ENCODE data around the gene RABGAP1L. TPM values are rescaled to one million over a fixed set of nuclear protein-coding genes. Genes with fewer than 3 reads are reported as not detected.

Gene RABGAP1L
- total RNA-seq, 2 donors from 2014 or later: 51.4 to 124 TPM

- no peak overlapping the region for H3K27ac ChIP-seq
- DNase-seq: no peak
- no peaks in the 10 kb centered on the region for H3K4me1 ChIP-seq
- H3K27me3 ChIP-seq: no peaks in the 10 kb centered on the region
- H3K9me3 ChIP-seq: no peaks in the 10 kb centered on the region
- 77% methylated on average over 6 of the region's 6 CpGs for WGBS, 2 donors
- no peaks in the 10 kb centered on the region for H3K36me3 ChIP-seq (replicated peaks in 1 of 2; ENCODE audit: insufficient read depth in 1 of 2, low read depth in 2 of 2)
- H3K4me3 ChIP-seq: no peak overlapping the region
- TF ChIP-seq, protein P1, sequence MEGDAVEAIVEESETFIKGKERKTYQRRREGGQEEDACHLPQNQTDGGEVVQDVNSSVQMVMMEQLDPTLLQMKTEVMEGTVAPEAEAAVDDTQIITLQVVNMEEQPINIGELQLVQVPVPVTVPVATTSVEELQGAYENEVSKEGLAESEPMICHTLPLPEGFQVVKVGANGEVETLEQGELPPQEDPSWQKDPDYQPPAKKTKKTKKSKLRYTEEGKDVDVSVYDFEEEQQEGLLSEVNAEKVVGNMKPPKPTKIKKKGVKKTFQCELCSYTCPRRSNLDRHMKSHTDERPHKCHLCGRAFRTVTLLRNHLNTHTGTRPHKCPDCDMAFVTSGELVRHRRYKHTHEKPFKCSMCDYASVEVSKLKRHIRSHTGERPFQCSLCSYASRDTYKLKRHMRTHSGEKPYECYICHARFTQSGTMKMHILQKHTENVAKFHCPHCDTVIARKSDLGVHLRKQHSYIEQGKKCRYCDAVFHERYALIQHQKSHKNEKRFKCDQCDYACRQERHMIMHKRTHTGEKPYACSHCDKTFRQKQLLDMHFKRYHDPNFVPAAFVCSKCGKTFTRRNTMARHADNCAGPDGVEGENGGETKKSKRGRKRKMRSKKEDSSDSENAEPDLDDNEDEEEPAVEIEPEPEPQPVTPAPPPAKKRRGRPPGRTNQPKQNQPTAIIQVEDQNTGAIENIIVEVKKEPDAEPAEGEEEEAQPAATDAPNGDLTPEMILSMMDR (IDR thresholded peaks at IDR 0.05): no peak
- no peak for TF ChIP-seq POLR2A (IDR thresholded peaks at IDR 0.05)
- ATAC-seq: no peak
- intact Hi-C loops (cut with DNase I): loop anchor here (5.0 kb wide), 1 partner anchor 81 kb away; no protein-coding TSS in a partner anchor
Observed at GRCh38 chr1:175035865-175036264, 876.5 kb downstream of the RABGAP1L start.

DNA sequence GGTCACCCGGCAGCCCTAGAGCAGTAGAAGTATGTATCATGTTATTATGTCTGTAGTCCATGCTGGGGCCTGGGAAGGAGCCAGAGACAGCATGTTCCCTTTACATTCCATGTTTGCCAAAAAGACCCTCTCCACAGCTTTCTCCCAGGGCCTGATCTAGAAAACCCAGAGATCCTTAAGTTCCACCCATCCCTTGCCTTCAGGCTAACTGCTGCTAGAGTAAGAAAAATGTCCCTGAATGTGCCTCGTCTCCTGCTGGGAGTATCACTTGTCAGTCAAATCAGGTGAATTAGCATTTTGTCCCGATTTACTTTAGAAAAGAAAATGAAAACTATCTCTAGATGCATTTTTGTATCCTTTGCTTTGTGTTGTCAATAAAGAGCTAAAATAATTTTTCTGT is 877.2 kb downstream of the RABGAP1L start:
- intact Hi-C loops (cut with DNase I): loop anchor here (5.0 kb wide), 1 partner anchor 81 kb away; no protein-coding TSS in a partner anchor
- Histone ChIP-seq H3K27me3 (no peaks in the 10 kb centered on the region), H3K27ac (no peak overlapping the region), H3K9me3 (no peaks in the 10 kb centered on the region), H3K36me3 (replicated peaks in 1 of 2; ENCODE audit: insufficient read depth in 1 of 2, low read depth in 2 of 2) (no peaks in the 10 kb centered on the region), H3K4me3 (no peak overlapping the region), H3K4me1 (no peaks in the 10 kb centered on the region)
- TF ChIP-seq, protein P1 (IDR thresholded peaks at IDR 0.05): no peak
- TF ChIP-seq POLR2A (IDR thresholded peaks at IDR 0.05): no peak
- no peak for DNase-seq
- WGBS, 2 donors: 61 to 66% methylated on average over 3 of the region's 3 CpGs
- ATAC-seq: no peak

- Histone ChIP-seq H3K27me3 (no peaks in the 10 kb centered on the region), H3K4me1 (no peaks in the 10 kb centered on the region), H3K4me3 (no peak overlapping the region), H3K36me3 (replicated peaks in 1 of 2; ENCODE audit: insufficient read depth in 1 of 2, low read depth in 2 of 2) (no peaks in the 10 kb centered on the region), H3K9me3 (no peaks in the 10 kb centered on the region), H3K27ac (no peak overlapping the region)
- intact Hi-C loops (cut with DNase I): loop anchor here (5.0 kb wide), 1 partner anchor 80 kb away; no protein-coding TSS in a partner anchor
- ATAC-seq (no peak), DNase-seq (no peak)
- TF ChIP-seq, protein P1 (IDR thresholded peaks at IDR 0.05): no peak
- TF ChIP-seq POLR2A (IDR thresholded peaks at IDR 0.05): no peak
- WGBS, 2 donors: 37 to 55% methylated on average over 7 of the region's 7 CpGs
Observed at GRCh38 chr1:175037416-175037815, 878.1 kb downstream of the RABGAP1L start.

DNA sequence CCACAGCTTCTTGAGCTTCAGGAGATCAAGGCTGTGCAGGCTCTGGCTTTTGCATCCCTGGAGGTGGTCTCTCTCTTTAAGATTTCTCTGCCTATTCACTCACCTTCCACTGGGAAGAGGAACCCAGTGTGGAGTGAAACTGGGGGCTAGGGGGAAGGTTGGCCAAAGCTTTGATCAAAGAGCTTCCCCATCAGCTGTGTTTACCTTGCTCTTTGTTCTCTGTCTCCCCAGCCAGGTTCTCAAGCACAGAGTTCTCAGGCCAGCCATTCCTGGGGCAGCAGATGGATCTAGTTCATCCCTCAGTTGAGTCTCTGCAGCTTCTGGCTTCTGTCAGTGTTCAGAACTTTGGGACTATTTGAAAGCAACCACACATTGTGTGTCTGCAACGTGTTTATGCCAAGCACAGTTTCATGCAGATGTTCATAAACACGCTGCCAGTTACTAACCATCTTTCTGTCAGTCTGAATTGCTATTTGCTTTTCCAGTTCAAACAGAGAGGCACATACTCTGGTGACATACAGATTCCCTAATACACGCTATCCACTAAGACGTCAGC is 881.1 kb downstream of the RABGAP1L start:
- H3K4me3 ChIP-seq: no peak overlapping the region

More for the DNA sequence above, 881.1 kb downstream of the RABGAP1L start:
- DNase-seq: no peak
- TF ChIP-seq POLR2A (IDR thresholded peaks at IDR 0.05): no peak
- TF ChIP-seq, protein P1 (IDR thresholded peaks at IDR 0.05): no peak
- H3K27ac ChIP-seq: no peak overlapping the region
- no peaks in the 10 kb centered on the region for H3K9me3 ChIP-seq
- intact Hi-C loops (cut with DNase I): no loop called here
- WGBS, 2 donors: 51 to 60% methylated on average over 4 of the region's 4 CpGs
- no peaks in the 10 kb centered on the region for H3K4me1 ChIP-seq
- H3K27me3 ChIP-seq: no peaks in the 10 kb centered on the region
- H3K36me3 ChIP-seq (replicated peaks in 1 of 2; ENCODE audit: insufficient read depth in 1 of 2, low read depth in 2 of 2): no peaks in the 10 kb centered on the region
- no peak for ATAC-seq

All from body of pancreas (tissue), 4 donors.